IMR-90 (cell line): Measurements from ENCODE around the gene NME4. TPM values are rescaled to one million over a fixed set of nuclear protein-coding genes. Genes with fewer than 3 reads are reported as not detected.

Experiments used
- ATAC-seq: fragments of 200-7000 bp; cut with Tn5 transposase; 2 replicates; pipeline ENCODE4 v1.9.1; 2020; ENCODE audit warnings: low read depth, mild to moderate bottlenecking, moderate library complexity
- BruUV-seq: library from RNA; stranded (reverse); fragments of 400-500 nt; replicated peaks from 2 replicates; lab custom pipeline; 2021; lab: Mats Ljungman, UMichigan
- CTCF ChIA-PET: fragments of 300-600 bp; formaldehyde crosslinking; extraction: SDS; loops from one replicate; lab custom pipeline; 2021; ENCODE audit warnings: antibody characterized with exemption; lab: Yijun Ruan, JAX
- POLR2A ChIA-PET: fragments of 300-600 bp; sonication (Branson Sonifier 250); formaldehyde crosslinking; loops from one replicate; lab custom pipeline; 2022; ENCODE audit warnings: antibody characterized with exemption; ENCODE audit not compliant: unreplicated experiment; lab: Charles Lee
- DNase-seq: peaks from one replicate; pipeline ENCODE4 v3.0.0; 2013
- H2AFZ ChIP-seq: replicated peaks from 2 replicates; pipeline ENCODE3; 2013; ENCODE audit warnings: low read length, mild to moderate bottlenecking; ENCODE audit not compliant: poor library complexity
- H2AK5ac ChIP-seq: 2 replicates; pipeline ENCODE4 v1.6.1; 2013; ENCODE audit warnings: low read depth, low read length, inconsistent platforms
- H2AK9ac ChIP-seq: replicated peaks from 2 replicates; pipeline ENCODE3; 2013; ENCODE audit warnings: mild to moderate bottlenecking, low read depth, low read length, moderate library complexity; ENCODE audit not compliant: poor library complexity
- H2BK120ac ChIP-seq: 2 replicates; pipeline ENCODE4 v1.6.1; 2013; ENCODE audit warnings: low read depth, low read length, inconsistent platforms
- H2BK15ac ChIP-seq: 3 replicates; pipeline ENCODE4 v1.6.1; 2013; ENCODE audit warnings: low read depth, low read length, inconsistent platforms
- H2BK20ac ChIP-seq: 2 replicates; pipeline ENCODE4 v1.6.1; 2013; ENCODE audit warnings: low read depth, mild to moderate bottlenecking, inconsistent platforms, low read length, moderate library complexity
- H2BK5ac ChIP-seq: 2 replicates; pipeline ENCODE4 v1.6.1; 2013; ENCODE audit warnings: mild to moderate bottlenecking, low read depth, low read length, inconsistent platforms; ENCODE audit not compliant: poor library complexity, severe bottlenecking
- H3K14ac ChIP-seq: replicated peaks from 2 replicates; pipeline ENCODE4 v1.6.1; 2013; ENCODE audit warnings: low read depth, low read length, inconsistent platforms
- H3K18ac ChIP-seq: 2 replicates; pipeline ENCODE4 v1.6.1; 2013; ENCODE audit warnings: low read depth, low read length, control low read depth
- H3K23ac ChIP-seq: 2 replicates; pipeline ENCODE4 v1.6.1; 2013; ENCODE audit warnings: low read depth, low read length, inconsistent platforms
- H3K27ac ChIP-seq: 2 replicates; pipeline ENCODE4 v1.5.1; 2013; ENCODE audit warnings: mild to moderate bottlenecking, control low read depth, low read length; ENCODE audit not compliant: insufficient read depth
- H3K27me3 ChIP-seq: 2 replicates; pipeline ENCODE4 v1.6.1; 2013; ENCODE audit warnings: low read length; ENCODE audit not compliant: control insufficient read depth, insufficient read depth
- H3K36me3 ChIP-seq: 2 replicates; pipeline ENCODE4 v1.6.1; 2013; ENCODE audit warnings: low read length, mixed read lengths; ENCODE audit not compliant: control insufficient read depth, insufficient read depth
- H3K4ac ChIP-seq: 2 replicates; pipeline ENCODE4 v1.6.1; 2013; ENCODE audit warnings: low read depth, low read length, inconsistent platforms
- H3K4me1 ChIP-seq: 2 replicates; pipeline ENCODE4 v1.6.1; 2013; ENCODE audit warnings: low read length, mixed read lengths; ENCODE audit not compliant: control insufficient read depth, insufficient read depth
- H3K4me2 ChIP-seq: 2 replicates; pipeline ENCODE4 v1.6.1; 2013; ENCODE audit warnings: low read depth, mild to moderate bottlenecking, control low read depth, low read length, moderate library complexity
- H3K4me3 ChIP-seq: 2 replicates; pipeline ENCODE4 v1.5.1; 2013; ENCODE audit warnings: low read depth, mild to moderate bottlenecking, control low read depth, low read length, moderate library complexity; ENCODE audit not compliant: insufficient read depth
- H3K56ac ChIP-seq: 2 replicates; pipeline ENCODE4 v1.6.1; 2013; ENCODE audit warnings: low read length, inconsistent platforms; ENCODE audit not compliant: insufficient read depth; ENCODE audit errors: extremely low read depth
- H3K79me1 ChIP-seq, 2 experiments: 2 replicates each; pipeline ENCODE4 v1.6.1; 2013; ENCODE audit warnings: low read length in 2 of 2, inconsistent platforms in 1 of 2, low read depth in 1 of 2
- H3K9ac ChIP-seq: 2 replicates; pipeline ENCODE4 v1.6.1; 2013; ENCODE audit warnings: low read depth, low read length, control low read depth
- H3K9me1 ChIP-seq: 2 replicates; pipeline ENCODE4 v1.6.1; 2013; ENCODE audit warnings: low read length, inconsistent platforms; ENCODE audit not compliant: insufficient read depth
- H3K9me3 ChIP-seq: 2 replicates; pipeline ENCODE4 v1.6.1; 2013; ENCODE audit warnings: low read length; ENCODE audit not compliant: control insufficient read depth, insufficient read depth
- H4K20me1 ChIP-seq: 2 replicates; pipeline ENCODE4 v1.6.1; 2013; ENCODE audit warnings: low read length, inconsistent platforms; ENCODE audit not compliant: insufficient read depth
- H4K5ac ChIP-seq: 2 replicates; pipeline ENCODE4 v1.6.1; 2013; ENCODE audit warnings: mild to moderate bottlenecking, low read depth, low read length, control low read depth
- H4K8ac ChIP-seq, 2 experiments: 2 replicates each; pipeline ENCODE4 v1.6.1; 2013; ENCODE audit warnings: low read depth in 2 of 2, low read length in 2 of 2, control low read depth in 1 of 2, inconsistent platforms in 1 of 2
- H4K91ac ChIP-seq: 2 replicates; pipeline ENCODE4 v1.6.1; 2013; ENCODE audit warnings: low read depth, low read length, inconsistent platforms; ENCODE audit not compliant: insufficient read depth
- BHLHE40 ChIP-seq: fragments of 150-350 bp; IDR thresholded peaks from 2 replicates; pipeline ENCODE4 v1.6.1; 2016; ENCODE audit warnings: mild to moderate bottlenecking, low read depth, low read length
- CEBPB ChIP-seq: IDR thresholded peaks from 2 replicates; pipeline ENCODE4 v1.6.1; 2012; ENCODE audit warnings: low read depth, low read length, improper control_type of control experiment
- CHD1 ChIP-seq: IDR thresholded peaks from 2 replicates; pipeline ENCODE4 v1.6.1; 2012; ENCODE audit warnings: low read depth, low read length, improper control_type of control experiment
- CTCF ChIP-seq: conservative IDR thresholded peaks from 2 replicates; pipeline ENCODE4 v1.5.1; 2012; ENCODE audit warnings: mild to moderate bottlenecking, low read depth, low read length, improper control_type of control experiment
- ELK1 ChIP-seq: fragments of 150-350 bp; IDR thresholded peaks from 2 replicates; pipeline ENCODE4 v1.6.1; 2016; ENCODE audit warnings: low read depth, mild to moderate bottlenecking, low read length, moderate library complexity, borderline replicate concordance
- FOS ChIP-seq: fragments of 150-350 bp; IDR thresholded peaks from 2 replicates; pipeline ENCODE4 v1.6.1; 2016; ENCODE audit warnings: low read depth, low read length
- MAFK ChIP-seq: IDR thresholded peaks from 2 replicates; pipeline ENCODE4 v1.6.1; 2012; ENCODE audit warnings: low read depth, low read length, improper control_type of control experiment
- MAZ ChIP-seq: IDR thresholded peaks from 2 replicates; pipeline ENCODE4 v1.6.1; 2012; ENCODE audit warnings: low read depth, mild to moderate bottlenecking, low read length, improper control_type of control experiment, moderate library complexity, borderline replicate concordance
- NFE2L2 ChIP-seq: fragments of 150-350 bp; IDR thresholded peaks from 2 replicates; pipeline ENCODE4 v1.6.1; 2016; ENCODE audit warnings: low read depth, mild to moderate bottlenecking, low read length
- POLR2A ChIP-seq: IDR thresholded peaks from 2 replicates; pipeline ENCODE4 v1.6.1; 2012; ENCODE audit warnings: mild to moderate bottlenecking, low read depth, low read length
- RAD21 ChIP-seq: IDR thresholded peaks from 2 replicates; pipeline ENCODE4 v1.6.1; 2012; ENCODE audit warnings: low read length, improper control_type of control experiment
- RCOR1 ChIP-seq: IDR thresholded peaks from 2 replicates; pipeline ENCODE4 v1.6.1; 2012; ENCODE audit warnings: mild to moderate bottlenecking, low read length, improper control_type of control experiment; ENCODE audit not compliant: insufficient replicate concordance
- RFX5 ChIP-seq: IDR thresholded peaks from 2 replicates; pipeline ENCODE4 v1.8.0; 2012; ENCODE audit warnings: low read depth, mild to moderate bottlenecking, low read length, moderate library complexity
- USF2 ChIP-seq: fragments of 150-350 bp; IDR thresholded peaks from 2 replicates; pipeline ENCODE4 v1.6.1; 2017; ENCODE audit warnings: mild to moderate bottlenecking, antibody characterized with exemption, low read length, low read depth
- WGBS, 2 experiments: methylation state at CpG; one replicate each; pipeline versions ENCODE4 v1.1.5 to v1.1.7; 2013; ENCODE audit warnings: missing lambda C conversion rate in 2 of 2; ENCODE audit not compliant: insufficient read length in 1 of 2; ENCODE audit errors: extremely low coverage in 2 of 2; 5-methylcytosine and 5-hydroxymethylcytosine counted together
- dilution Hi-C: fragments of 300-500 bp; cut with HindIII; formaldehyde crosslinking; loops from one replicate; pipeline ENCODE4 v1.14.3; 2018; ENCODE audit warnings: low sequenced_read_pairs; ENCODE audit not compliant: unreplicated experiment
- in situ Hi-C: fragments of 300-500 bp; cut with MboI; formaldehyde crosslinking; loops from 3 replicates; pipeline ENCODE4 v1.14.3; 2019; ENCODE audit warnings: low sequenced_read_pairs, inconsistent platforms, mixed read lengths
- intact Hi-C: fragments of 100-400 bp; cut with micrococcal nuclease; formaldehyde crosslinking; loops from 2 replicates; pipeline ENCODE4 v1.10.0; 2022
- polyA plus RNA-seq, 3 experiments: library from polyadenylated mRNA; depleted of rRNA; stranded (reverse); fragments of >200 nt; gene quantifications; 2 replicates each; pipeline ENCODE4 v1.2.3, GENCODE V29; 2012; ENCODE audit warnings: low replicate concordance in 1 of 3
- total RNA-seq: library from RNA; depleted of rRNA; stranded (reverse); fragments of >200 nt; gene quantifications from 2 replicates; pipeline ENCODE4 v1.2.3, GENCODE V29; 2012

Gene NME4
- total and polyA plus RNA-seq, 2 of the 4 experiments (the other 2 are of a cell fraction), result 124 to 288 TPM

GRCh38 chr16:426906-427249 is 29.9 kb downstream of the NME4 start:
- in situ Hi-C loops, result no loop called here

More at GRCh38 chr16:426906-427249, 29.9 kb downstream of the NME4 start:
- Histone ChIP-seq H3K9ac (peak overlapping the region; percentile 58), H2BK20ac (no peak overlapping the region), H3K9me1 (peaks cover 18% of the 10 kb centered on the region), H3K4me3 (peak overlapping the region; percentile 65), H2BK120ac (no peak overlapping the region), H2BK15ac (no peak overlapping the region), H3K18ac (no peak overlapping the region), H3K27me3 (no peaks in the 10 kb centered on the region), H3K4me1 (peaks cover 13% of the 10 kb centered on the region), H4K8ac (no peak overlapping the region), H2BK5ac (no peak overlapping the region), H3K9me3 (no peaks in the 10 kb centered on the region), H3K56ac (no peak overlapping the region), H2AK9ac (peak overlapping the region; percentile 79), H4K20me1 (peaks cover 41% of the 10 kb centered on the region), H3K27ac (no peak overlapping the region), H3K14ac (peak overlapping the region; percentile 87), H3K4ac (no peak overlapping the region), H2AFZ (peak overlapping the region; percentile 75), H3K36me3 (peaks cover 5% of the 10 kb centered on the region), H3K23ac (peak overlapping the region; percentile 87; the same call in 1 of the 2 replicates), H3K4me2 (peak overlapping the region; percentile 82), H2AK5ac (no peak overlapping the region), H3K79me1 (peaks cover 27 to 57% of the 10 kb centered on the region in 2 experiments), H4K91ac (no peak overlapping the region), H4K5ac (no peak overlapping the region)
- no peak for DNase-seq
- CTCF ChIA-PET, result no interaction called here
- BruUV-seq, result no TSS peak
- intact Hi-C loops (no loop called here), dilution Hi-C loops (no loop called here)
- POLR2A ChIA-PET, result no interaction called here
- no peak for ATAC-seq
- TF ChIP-seq CHD1 (no peak), MAFK (no peak), FOS (no peak), RFX5 (no peak), RCOR1 (no peak), POLR2A (no peak), USF2 (no peak), CEBPB (no peak), ELK1 (no peak), MAZ (no peak), NFE2L2 (no peak), RAD21 (no peak), BHLHE40 (no peak), CTCF (no peak)
- no CpG with 5 or more reads among the region's 13 CpGs for WGBS, 2 experiments
